Cerebellar nuclear complex (tissue), 1 donor: ENCODE data around the gene CHST4.
"Not testable (repeated sequence)": the region's sequence is repeated elsewhere in the genome, so short reads cannot be mapped to it uniquely, and the experiment has no call there.

ENCODE experiments used
- DNase-seq, 2 experiments: peaks; one replicate each; lab custom pipeline; 2025; lab: John Stamatoyannopoulos, UW

Gene CHST4

DNA sequence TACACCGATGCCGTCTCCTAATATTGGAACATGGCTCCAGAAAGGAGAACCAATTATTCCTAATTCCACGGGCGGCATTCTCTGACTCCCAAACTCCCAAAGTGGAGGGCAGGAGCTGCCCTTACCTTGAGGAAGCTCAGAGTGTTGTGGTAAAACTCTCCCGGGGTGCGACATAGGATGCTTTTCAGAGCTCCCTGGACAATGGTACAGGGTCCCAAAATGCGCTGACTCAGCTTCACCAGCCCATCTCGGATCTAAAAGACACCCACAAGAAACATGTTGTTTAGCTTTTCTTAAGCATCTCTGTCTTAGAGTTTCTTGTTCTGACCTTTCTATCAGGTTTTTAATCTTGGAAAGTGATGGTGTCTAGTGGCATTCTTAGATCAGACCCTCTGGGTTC lies 43.9 kb downstream of the CHST4 start:
- DNase-seq: no peak

DNA sequence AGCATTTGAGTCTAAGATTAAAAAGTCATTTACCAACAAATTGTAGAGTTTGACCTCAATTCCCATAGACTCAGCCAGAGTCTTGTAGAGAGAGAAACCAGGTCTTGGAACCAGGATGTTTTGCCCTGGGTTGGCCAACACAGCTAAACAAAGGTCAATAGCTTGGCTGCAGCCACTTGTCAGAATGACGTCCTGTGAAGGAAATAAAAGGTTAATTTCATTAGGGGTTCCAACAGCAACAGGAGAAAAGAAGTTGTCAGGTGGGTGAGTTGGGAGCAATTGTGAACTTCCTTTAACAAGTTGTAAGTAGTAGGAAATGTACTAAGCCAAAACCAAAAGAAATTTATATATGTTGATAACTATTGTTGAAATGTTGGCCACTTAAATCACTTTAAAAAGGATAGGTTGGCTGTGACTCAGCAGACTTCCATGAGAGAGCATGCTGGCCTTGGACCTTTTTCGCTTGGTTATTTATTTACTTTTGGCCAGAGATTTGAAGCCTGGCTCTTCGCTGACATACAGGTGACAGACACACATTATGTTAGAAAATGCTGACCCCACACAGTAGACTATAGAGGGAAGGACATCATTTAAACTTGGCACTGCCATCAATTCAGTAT lies 46.4 kb downstream of the CHST4 start:
- no peak for DNase-seq

DNA sequence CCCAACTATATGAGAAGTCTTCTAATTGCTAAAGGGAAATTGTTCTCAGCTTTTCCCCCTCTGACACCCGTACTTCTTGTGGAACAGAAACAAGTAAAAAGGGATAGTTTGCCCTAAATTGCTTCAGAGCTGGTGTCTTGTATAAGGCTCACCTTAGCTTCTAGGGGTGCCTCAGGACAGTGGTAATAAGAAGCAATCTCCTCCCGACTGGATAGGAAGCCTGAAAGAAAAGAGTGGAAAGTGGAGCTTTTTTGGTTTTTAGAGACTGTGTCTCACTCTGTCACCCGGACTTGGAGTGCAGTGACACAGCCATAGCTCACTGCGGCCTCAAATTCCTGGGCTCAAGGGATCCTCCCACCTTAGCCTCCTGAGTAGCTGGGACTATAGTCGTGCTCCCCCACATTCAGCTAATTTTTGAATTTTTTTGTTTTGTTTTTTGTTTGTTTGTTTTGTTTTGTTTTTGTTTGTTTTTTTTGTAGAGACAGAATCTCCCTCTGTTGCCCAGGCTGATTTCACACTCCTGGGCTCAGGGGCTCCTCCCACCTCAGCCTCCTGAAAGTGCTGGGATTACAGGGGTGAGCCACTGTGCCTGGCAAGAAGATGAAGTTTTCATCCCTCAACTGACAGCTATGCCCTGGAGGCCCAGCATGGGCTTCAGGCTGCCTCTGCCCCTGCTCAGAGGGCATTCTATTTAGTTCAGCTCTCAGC lies 47.3 kb downstream of the CHST4 start:
- no peak for DNase-seq

DNA sequence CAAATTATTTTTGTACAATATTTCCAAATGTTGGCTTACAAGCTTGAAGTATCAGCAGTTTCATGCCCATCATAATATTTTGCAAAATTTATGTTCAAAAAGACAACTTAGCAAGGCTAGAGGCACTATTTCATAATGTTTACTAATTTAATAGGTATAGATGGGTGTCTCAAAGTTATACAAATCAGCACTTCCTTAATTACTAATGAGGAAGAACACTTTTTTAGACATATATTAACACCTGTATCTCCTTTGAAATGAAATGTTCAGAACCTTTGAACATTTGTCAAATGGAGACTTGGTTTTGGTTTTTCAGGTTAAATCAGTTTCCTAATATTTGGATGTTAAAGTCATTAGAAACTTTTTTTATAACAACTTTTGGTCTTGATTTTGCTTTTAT lies 48.5 kb downstream of the CHST4 start:
- no peak for DNase-seq

DNA sequence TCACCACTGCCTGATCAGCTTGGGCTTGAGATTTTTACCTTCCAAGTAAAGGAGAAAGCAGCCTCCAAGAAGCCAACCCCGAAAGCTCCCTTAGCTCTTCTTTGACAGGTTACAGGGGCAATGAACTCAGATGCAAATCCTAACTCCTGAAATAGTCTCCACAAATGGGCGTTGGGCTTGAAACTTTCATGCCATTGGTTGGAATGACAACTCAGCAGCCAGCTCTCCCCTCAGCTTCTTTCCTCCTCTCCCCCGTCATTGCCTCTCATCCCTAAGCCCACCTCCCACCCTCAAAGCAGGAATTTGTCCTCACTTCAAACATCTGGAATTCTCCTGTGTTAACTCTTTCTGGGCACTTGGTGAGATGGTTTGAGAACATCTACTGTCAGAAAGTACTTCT lies 50.7 kb downstream of the CHST4 start, which contains the start of gene TAT:
TSS of gene TAT (minus strand) at position 122 of the 400 bp plus-strand sequence. CDS start 677 bp downstream, outside the sequence.
- no peak for DNase-seq

DNA sequence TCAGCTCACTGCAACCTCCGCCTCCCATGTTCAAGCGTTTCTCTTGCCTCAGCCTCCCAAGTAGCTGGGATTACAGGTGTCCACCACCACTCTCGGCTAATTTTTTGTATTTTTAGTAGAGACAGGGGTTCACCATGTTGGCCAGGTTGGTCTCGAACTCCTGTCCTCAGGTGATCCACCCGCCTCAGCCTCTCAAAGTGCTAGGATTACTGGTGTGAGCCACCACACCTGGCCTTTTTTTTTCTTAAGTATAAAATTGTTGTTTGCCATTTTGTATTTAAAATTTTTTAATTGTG lies 56.3 kb downstream of the CHST4 start:
- not testable (repeated sequence) for DNase-seq

DNA sequence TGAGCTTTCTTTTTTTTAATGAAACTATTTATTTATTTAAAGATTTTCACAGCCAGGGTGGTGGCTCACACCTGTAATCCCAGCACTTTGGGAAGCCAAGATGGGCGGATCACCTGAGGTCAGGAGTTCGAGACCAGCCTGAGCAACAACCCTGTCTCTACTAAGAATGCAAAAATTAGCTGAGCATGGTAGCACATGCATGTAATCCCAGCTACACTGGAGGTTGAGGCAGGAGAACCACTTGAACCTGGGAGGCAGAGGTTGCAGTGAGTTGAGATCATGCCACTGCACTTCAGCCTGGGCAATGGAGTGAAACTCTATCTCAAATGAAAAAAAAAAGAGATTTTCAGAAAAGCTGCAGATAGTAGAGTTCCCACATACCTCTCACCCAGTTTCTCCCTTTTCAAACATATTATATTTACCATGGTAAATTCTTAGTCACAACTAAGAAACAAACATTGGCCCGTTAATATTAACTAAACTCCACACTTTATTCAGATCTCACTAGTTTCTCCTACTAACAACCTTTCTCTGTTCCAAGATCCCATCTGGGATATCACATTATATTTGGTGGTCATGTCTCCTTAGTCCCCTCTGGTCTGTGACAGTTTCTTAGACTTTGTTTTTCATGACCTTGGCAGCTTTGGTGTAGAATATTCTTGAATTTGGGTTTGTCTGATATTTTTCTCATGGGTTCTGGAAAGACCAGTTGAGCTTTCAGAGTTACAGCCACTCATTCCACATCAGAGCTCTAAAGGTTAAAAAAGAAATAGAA lies 58.5 kb downstream of the CHST4 start:
- DNase-seq: no peak

DNA sequence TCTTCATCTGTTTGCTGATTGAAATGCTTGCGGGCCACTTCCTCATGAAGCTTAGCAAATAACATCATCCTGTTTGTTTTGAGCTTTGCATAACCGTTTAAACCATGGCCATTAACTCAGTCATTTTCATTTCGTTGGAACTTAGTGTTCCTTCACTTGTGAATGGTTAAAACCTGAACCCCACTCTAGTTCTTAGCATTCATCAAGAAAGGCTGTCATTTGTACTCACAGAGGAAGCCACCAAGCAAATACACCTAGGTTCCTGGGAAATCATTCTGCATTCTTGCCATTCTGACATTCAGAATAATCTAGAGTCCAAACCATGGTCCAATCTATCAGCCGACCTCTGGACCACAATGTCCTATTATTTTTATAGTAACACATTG lies 59.1 kb downstream of the CHST4 start:
- DNase-seq: no peak
